Measurements from ENCODE around the gene HES4. TPM values are rescaled to one million over a fixed set of nuclear protein-coding genes. Genes with fewer than 3 reads are reported as not detected.

HES4 gene
- total RNA-seq, 1 donor from 2014 or later: 137 TPM

GRCh38 chr1:1046243-1046642 is 46.3 kb upstream of the HES4 start:
- no peak for TF ChIP-seq CTCF (IDR thresholded peaks at IDR 0.05)
- no peak for DNase-seq (ENCODE audit: low spot score)
- H3K27ac Mint-ChIP-seq (ENCODE audit: unreplicated experiment): no peak overlapping the region
- no peaks in the 10 kb centered on the region for H3K9me3 Mint-ChIP-seq (ENCODE audit: low read depth)
- H3K27me3 Mint-ChIP-seq (ENCODE audit: low read depth): no peaks in the 10 kb centered on the region
- no peaks in the 10 kb centered on the region for H3K4me1 Mint-ChIP-seq (ENCODE audit: low read depth)
- no peak overlapping the region for H3K4me3 Mint-ChIP-seq (ENCODE audit: unreplicated experiment)
- peaks cover 15% of the 10 kb centered on the region for H3K36me3 Mint-ChIP-seq (ENCODE audit: low read depth)

DNA sequence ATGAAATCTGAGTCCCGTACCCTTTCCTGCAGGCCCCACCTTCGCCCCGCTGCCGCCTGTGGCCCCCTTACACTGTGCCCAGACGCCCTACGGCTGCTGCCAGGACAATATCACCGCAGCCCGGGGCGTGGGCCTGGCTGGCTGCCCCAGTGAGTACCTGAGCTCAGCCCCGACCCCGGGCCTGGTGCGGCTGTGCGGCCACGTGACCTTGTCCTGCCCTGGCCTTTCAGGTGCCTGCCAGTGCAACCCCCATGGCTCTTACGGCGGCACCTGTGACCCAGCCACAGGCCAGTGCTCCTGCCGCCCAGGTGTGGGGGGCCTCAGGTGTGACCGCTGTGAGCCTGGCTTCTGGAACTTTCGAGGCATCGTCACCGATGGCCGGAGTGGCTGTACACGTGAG is 45.2 kb upstream of the HES4 start:
- Mint-ChIP-seq H3K36me3 (ENCODE audit: low read depth) (peaks cover 13% of the 10 kb centered on the region), H3K4me1 (ENCODE audit: low read depth) (peaks cover under 1% of the 10 kb centered on the region), H3K9me3 (ENCODE audit: low read depth) (no peaks in the 10 kb centered on the region), H3K27me3 (ENCODE audit: low read depth) (no peaks in the 10 kb centered on the region), H3K4me3 (ENCODE audit: unreplicated experiment) (no peak overlapping the region), H3K27ac (ENCODE audit: unreplicated experiment) (no peak overlapping the region)
- no peak for TF ChIP-seq CTCF (IDR thresholded peaks at IDR 0.05)
- no peak for DNase-seq (ENCODE audit: low spot score)

DNA sequence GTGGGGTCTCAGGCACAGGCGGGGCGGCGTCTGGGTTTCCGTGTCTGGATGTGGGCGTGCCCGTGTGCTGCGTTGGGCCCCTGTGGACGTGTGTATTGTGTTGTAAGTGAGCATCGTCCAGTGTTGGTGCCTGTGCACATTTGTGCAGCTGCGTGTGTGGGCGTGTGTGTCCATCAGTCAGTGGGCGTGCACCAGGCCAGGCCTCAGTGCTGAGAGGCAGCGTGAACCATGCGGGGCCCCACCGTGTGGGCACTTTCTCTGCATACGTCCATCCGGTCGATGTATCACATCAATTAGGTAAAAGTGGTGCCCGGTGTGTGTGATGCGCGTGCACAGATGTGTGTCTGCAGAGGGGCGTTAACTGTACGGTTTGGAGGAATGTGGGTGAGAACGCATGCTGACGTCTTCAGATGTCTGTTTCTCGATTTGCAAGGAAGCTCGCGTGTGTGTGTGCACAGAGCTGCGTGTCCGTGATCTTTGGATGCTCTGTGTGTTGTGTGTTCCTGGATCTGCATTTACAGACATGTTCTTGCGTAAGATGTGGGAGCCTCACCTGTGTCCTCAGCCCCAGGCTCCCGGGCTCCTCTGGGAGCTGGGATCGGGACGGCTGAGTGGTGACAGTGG is 44.7 kb upstream of the HES4 start:
- Mint-ChIP-seq H3K4me3 (ENCODE audit: unreplicated experiment) (no peak overlapping the region), H3K9me3 (ENCODE audit: low read depth) (no peaks in the 10 kb centered on the region), H3K27me3 (ENCODE audit: low read depth) (no peaks in the 10 kb centered on the region), H3K36me3 (ENCODE audit: low read depth) (peaks cover 13% of the 10 kb centered on the region), H3K27ac (ENCODE audit: unreplicated experiment) (no peak overlapping the region), H3K4me1 (ENCODE audit: low read depth) (peaks cover 6% of the 10 kb centered on the region)
- DNase-seq (ENCODE audit: low spot score): no peak
- no peak for TF ChIP-seq CTCF (IDR thresholded peaks at IDR 0.05)

GRCh38 chr1:1043921-1044320 is 44.0 kb upstream of the HES4 start:
- peaks cover 13% of the 10 kb centered on the region for H3K36me3 Mint-ChIP-seq (ENCODE audit: low read depth)
- H3K27me3 Mint-ChIP-seq (ENCODE audit: low read depth): no peaks in the 10 kb centered on the region
- no peak overlapping the region for H3K27ac Mint-ChIP-seq (ENCODE audit: unreplicated experiment)
- H3K4me3 Mint-ChIP-seq (ENCODE audit: unreplicated experiment): no peak overlapping the region
- no peaks in the 10 kb centered on the region for H3K9me3 Mint-ChIP-seq (ENCODE audit: low read depth)
- H3K4me1 Mint-ChIP-seq (ENCODE audit: low read depth): peaks cover 8% of the 10 kb centered on the region
- TF ChIP-seq CTCF (IDR thresholded peaks at IDR 0.05): no peak
- no peak for DNase-seq (ENCODE audit: low spot score)

- no peak overlapping the region for H3K4me3 Mint-ChIP-seq (ENCODE audit: unreplicated experiment)
- H3K36me3 Mint-ChIP-seq (ENCODE audit: low read depth): peaks cover 13% of the 10 kb centered on the region
- no peaks in the 10 kb centered on the region for H3K27me3 Mint-ChIP-seq (ENCODE audit: low read depth)
Observed at GRCh38 chr1:1043411-1043810, 43.5 kb upstream of the HES4 start.

More at GRCh38 chr1:1043411-1043810, 43.5 kb upstream of the HES4 start:
- Mint-ChIP-seq H3K27ac (ENCODE audit: unreplicated experiment) (no peak overlapping the region), H3K4me1 (ENCODE audit: low read depth) (peaks cover 11% of the 10 kb centered on the region), H3K9me3 (ENCODE audit: low read depth) (no peaks in the 10 kb centered on the region)
- DNase-seq (ENCODE audit: low spot score): no peak
- TF ChIP-seq CTCF (IDR thresholded peaks at IDR 0.05): no peak
